ENCODE measurements around the gene RNU6-1. TPM values are rescaled to one million over a fixed set of nuclear protein-coding genes. Genes with fewer than 3 reads are reported as not detected.

The RNU6-1 gene
- total RNA-seq, 1 donor from 2014 or later: not detected

- Mint-ChIP-seq H3K27ac (ENCODE audit: unreplicated experiment) (no peak overlapping the region), H3K27me3 (ENCODE audit: low read depth) (no peaks in the 10 kb centered on the region), H3K4me1 (peaks cover 9% of the 10 kb centered on the region), H3K36me3 (ENCODE audit: low read depth) (no peaks in the 10 kb centered on the region), H3K4me3 (no peak overlapping the region), H3K9me3 (no peaks in the 10 kb centered on the region)
- TF ChIP-seq, protein P1, sequence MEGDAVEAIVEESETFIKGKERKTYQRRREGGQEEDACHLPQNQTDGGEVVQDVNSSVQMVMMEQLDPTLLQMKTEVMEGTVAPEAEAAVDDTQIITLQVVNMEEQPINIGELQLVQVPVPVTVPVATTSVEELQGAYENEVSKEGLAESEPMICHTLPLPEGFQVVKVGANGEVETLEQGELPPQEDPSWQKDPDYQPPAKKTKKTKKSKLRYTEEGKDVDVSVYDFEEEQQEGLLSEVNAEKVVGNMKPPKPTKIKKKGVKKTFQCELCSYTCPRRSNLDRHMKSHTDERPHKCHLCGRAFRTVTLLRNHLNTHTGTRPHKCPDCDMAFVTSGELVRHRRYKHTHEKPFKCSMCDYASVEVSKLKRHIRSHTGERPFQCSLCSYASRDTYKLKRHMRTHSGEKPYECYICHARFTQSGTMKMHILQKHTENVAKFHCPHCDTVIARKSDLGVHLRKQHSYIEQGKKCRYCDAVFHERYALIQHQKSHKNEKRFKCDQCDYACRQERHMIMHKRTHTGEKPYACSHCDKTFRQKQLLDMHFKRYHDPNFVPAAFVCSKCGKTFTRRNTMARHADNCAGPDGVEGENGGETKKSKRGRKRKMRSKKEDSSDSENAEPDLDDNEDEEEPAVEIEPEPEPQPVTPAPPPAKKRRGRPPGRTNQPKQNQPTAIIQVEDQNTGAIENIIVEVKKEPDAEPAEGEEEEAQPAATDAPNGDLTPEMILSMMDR (conservative IDR thresholded peaks at IDR 0.05): no peak
- no peak for DNase-seq (ENCODE audit: low read depth, low spot score)
Measured at GRCh38 chr15:67857220-67857619, 17.4 kb upstream of the RNU6-1 start.

GRCh38 chr15:67855842-67856241 is 16.0 kb upstream of the RNU6-1 start:
- Mint-ChIP-seq H3K9me3 (no peaks in the 10 kb centered on the region), H3K27me3 (ENCODE audit: low read depth) (no peaks in the 10 kb centered on the region), H3K4me1 (peaks cover 9% of the 10 kb centered on the region), H3K36me3 (ENCODE audit: low read depth) (no peaks in the 10 kb centered on the region), H3K4me3 (no peak overlapping the region), H3K27ac (ENCODE audit: unreplicated experiment) (no peak overlapping the region)
- no peak for DNase-seq (ENCODE audit: low read depth, low spot score)
- TF ChIP-seq, protein P1 (conservative IDR thresholded peaks at IDR 0.05): no peak

DNA sequence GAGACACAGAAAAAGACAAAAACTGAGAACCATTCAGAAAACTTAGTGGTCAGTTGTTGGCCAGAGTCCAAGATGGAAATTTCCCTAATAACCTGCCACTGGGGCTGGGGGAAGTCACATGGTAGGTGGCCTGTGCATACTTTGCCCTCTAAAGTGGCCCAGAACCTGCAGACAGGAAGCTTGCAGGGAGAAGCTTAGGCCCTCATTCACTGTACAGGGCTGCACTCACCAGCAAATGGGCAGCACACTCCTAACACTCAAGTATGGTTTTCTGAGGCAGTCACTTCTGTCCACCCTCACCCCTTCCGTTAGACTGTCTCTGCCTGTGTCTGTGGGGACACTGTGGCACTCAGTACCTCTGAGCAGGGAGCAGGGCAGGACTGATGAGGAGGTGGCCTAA is 14.5 kb upstream of the RNU6-1 start:
- Mint-ChIP-seq H3K4me1 (peaks cover 9% of the 10 kb centered on the region), H3K27me3 (ENCODE audit: low read depth) (no peaks in the 10 kb centered on the region), H3K9me3 (no peaks in the 10 kb centered on the region), H3K27ac (ENCODE audit: unreplicated experiment) (no peak overlapping the region), H3K4me3 (no peak overlapping the region), H3K36me3 (ENCODE audit: low read depth) (no peaks in the 10 kb centered on the region)
- DNase-seq (ENCODE audit: low read depth, low spot score): no peak
- TF ChIP-seq, protein P1 (conservative IDR thresholded peaks at IDR 0.05): no peak

DNA sequence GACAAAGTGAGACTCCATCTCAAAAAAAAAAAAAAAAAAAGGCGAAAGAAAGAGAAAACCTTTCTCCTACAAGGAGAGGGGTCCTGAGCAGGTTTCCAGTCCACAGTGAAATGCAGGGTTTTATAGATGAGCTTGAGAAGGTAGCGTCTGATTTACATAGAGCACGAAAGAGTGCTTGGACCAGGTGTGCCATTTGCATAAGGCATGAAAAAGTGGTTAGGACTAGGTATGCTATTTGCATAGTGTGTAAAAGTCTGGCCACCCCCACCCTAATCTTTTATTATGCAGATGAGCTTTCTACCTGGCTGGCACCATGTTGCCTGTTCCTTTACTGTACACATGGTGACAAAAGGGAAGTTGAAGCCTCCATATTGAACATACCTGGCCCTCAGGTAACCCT is 13.6 kb upstream of the RNU6-1 start:
- Mint-ChIP-seq H3K4me3 (no peak overlapping the region), H3K27ac (ENCODE audit: unreplicated experiment) (no peak overlapping the region), H3K9me3 (no peaks in the 10 kb centered on the region), H3K27me3 (ENCODE audit: low read depth) (no peaks in the 10 kb centered on the region), H3K4me1 (peaks cover 9% of the 10 kb centered on the region), H3K36me3 (ENCODE audit: low read depth) (no peaks in the 10 kb centered on the region)
- TF ChIP-seq, protein P1 (conservative IDR thresholded peaks at IDR 0.05): no peak
- DNase-seq (ENCODE audit: low read depth, low spot score): no peak

- no peak for DNase-seq (ENCODE audit: low read depth, low spot score)
- TF ChIP-seq, protein P1 (conservative IDR thresholded peaks at IDR 0.05): no peak
- H3K4me1 Mint-ChIP-seq: peaks cover 9% of the 10 kb centered on the region
- no peaks in the 10 kb centered on the region for H3K9me3 Mint-ChIP-seq
- H3K36me3 Mint-ChIP-seq (ENCODE audit: low read depth): no peaks in the 10 kb centered on the region
- H3K27ac Mint-ChIP-seq (ENCODE audit: unreplicated experiment): no peak overlapping the region
- no peak overlapping the region for H3K4me3 Mint-ChIP-seq
- peaks cover 7% of the 10 kb centered on the region for H3K27me3 Mint-ChIP-seq (ENCODE audit: low read depth)
Measured at GRCh38 chr15:67852418-67852817, 12.6 kb upstream of the RNU6-1 start.
